Astrocyte (in vitro differentiated cells and primary cell): Measurements from ENCODE around the gene CD7. TPM values are rescaled to one million over a fixed set of nuclear protein-coding genes. Genes with fewer than 3 reads are reported as not detected.

Source experiments
- DNase-seq: peaks from one replicate; pipeline ENCODE4 v3.0.0-alpha.2; 2010; ENCODE audit warnings: low read depth
- FAIRE-seq: peaks from 2 replicates; lab custom pipeline; 2011; peaks lifted over from hg19 to GRCh38; lab: Jason Lieb, UNC
- H2AFZ ChIP-seq: 2 replicates; pipeline ENCODE4 v1.6.0; 2012; ENCODE audit warnings: low read depth, low read length, inconsistent platforms
- H3K27ac ChIP-seq: 2 replicates; pipeline ENCODE4 v1.5.1; 2011; ENCODE audit warnings: low read depth, low read length, inconsistent platforms
- H3K27me3 ChIP-seq: 2 replicates; pipeline ENCODE4 v1.6.0; 2011; ENCODE audit warnings: low read length, inconsistent platforms; ENCODE audit not compliant: insufficient read depth
- H3K36me3 ChIP-seq: 2 replicates; pipeline ENCODE4 v1.5.1; 2011; ENCODE audit warnings: low read length, inconsistent platforms; ENCODE audit not compliant: insufficient read depth
- H3K4me1 ChIP-seq: 2 replicates; pipeline ENCODE4 v1.5.1; 2011; ENCODE audit warnings: low read length, inconsistent platforms; ENCODE audit not compliant: insufficient read depth
- H3K4me2 ChIP-seq: 2 replicates; pipeline ENCODE4 v1.6.0; 2012; ENCODE audit warnings: low read length, inconsistent platforms
- H3K4me3 ChIP-seq: 2 replicates; pipeline ENCODE4 v1.5.1; 2011; ENCODE audit warnings: low read depth, mild to moderate bottlenecking, low read length, inconsistent platforms; ENCODE audit not compliant: insufficient read depth
- H3K79me2 ChIP-seq: 2 replicates; pipeline ENCODE4 v1.6.0; 2012; ENCODE audit warnings: mild to moderate bottlenecking, low read length, inconsistent platforms; ENCODE audit not compliant: insufficient read depth
- H3K9ac ChIP-seq: 2 replicates; pipeline ENCODE4 v1.6.0; 2012; ENCODE audit warnings: mild to moderate bottlenecking, low read length, inconsistent platforms
- H3K9me3 ChIP-seq: 2 replicates; pipeline ENCODE4 v1.5.1; 2012; ENCODE audit warnings: low read depth, mild to moderate bottlenecking, low read length, inconsistent platforms; ENCODE audit not compliant: insufficient read depth
- H4K20me1 ChIP-seq: 2 replicates; pipeline ENCODE4 v1.6.0; 2012; ENCODE audit warnings: low read length, inconsistent platforms; ENCODE audit not compliant: insufficient read depth
- H3K27ac Mint-ChIP-seq: one replicate; pipeline ENCODE4 v1.8.0; 2021; ENCODE audit warnings: mild to moderate bottlenecking, mixed read lengths; ENCODE audit not compliant: unreplicated experiment
- H3K27me3 Mint-ChIP-seq: one replicate; pipeline ENCODE4 v1.8.0; 2021; ENCODE audit warnings: low read depth, mixed read lengths; ENCODE audit not compliant: unreplicated experiment
- H3K36me3 Mint-ChIP-seq: one replicate; pipeline ENCODE4 v1.8.0; 2021; ENCODE audit warnings: low read depth, mixed read lengths; ENCODE audit not compliant: unreplicated experiment
- H3K4me1 Mint-ChIP-seq: one replicate; pipeline ENCODE4 v1.8.0; 2021; ENCODE audit warnings: low read depth, mixed read lengths; ENCODE audit not compliant: unreplicated experiment
- H3K4me3 Mint-ChIP-seq: one replicate; pipeline ENCODE4 v1.8.0; 2021; ENCODE audit warnings: mild to moderate bottlenecking, moderate library complexity, mixed read lengths; ENCODE audit not compliant: unreplicated experiment
- H3K9me3 Mint-ChIP-seq: one replicate; pipeline ENCODE4 v1.8.0; 2021; ENCODE audit warnings: mild to moderate bottlenecking, mixed read lengths; ENCODE audit not compliant: unreplicated experiment
- CTCF ChIP-seq: IDR thresholded peaks from 2 replicates; pipeline ENCODE4 v1.5.1; 2011; ENCODE audit warnings: low read depth, mild to moderate bottlenecking, inconsistent platforms, low read length, moderate library complexity; ENCODE audit not compliant: insufficient read depth
- EZH2 ChIP-seq: IDR thresholded peaks from 2 replicates; pipeline ENCODE4 v1.6.1; 2012; ENCODE audit warnings: mild to moderate bottlenecking, low read length, inconsistent platforms; ENCODE audit not compliant: insufficient read depth
- total RNA-seq: library from RNA; stranded (reverse); gene quantifications from 2 replicates; pipeline ENCODE4 v1.2.1, GENCODE V29; 2021

The CD7 gene
- total RNA-seq, 1 donor from 2014 or later: 0.18 TPM

- H4K20me1 ChIP-seq: peaks cover 3% of the 10 kb centered on the region
- no peak overlapping the region for H3K27ac ChIP-seq
- TF ChIP-seq EZH2: no peak
- no peak for TF ChIP-seq CTCF
- no peak overlapping the region for H3K4me3 ChIP-seq
- H3K4me3 Mint-ChIP-seq: no peak overlapping the region
- no peaks in the 10 kb centered on the region for H3K36me3 ChIP-seq
- peaks cover 1% of the 10 kb centered on the region for H3K36me3 Mint-ChIP-seq
- H3K9me3 ChIP-seq: no peaks in the 10 kb centered on the region
- H2AFZ ChIP-seq: no peak overlapping the region
- H3K27me3 Mint-ChIP-seq: peaks cover 31% of the 10 kb centered on the region
- no peaks in the 10 kb centered on the region for H3K4me1 Mint-ChIP-seq
- H3K79me2 ChIP-seq: no peaks in the 10 kb centered on the region
- no peaks in the 10 kb centered on the region for H3K4me1 ChIP-seq
- no peaks in the 10 kb centered on the region for H3K9me3 Mint-ChIP-seq
- FAIRE-seq (no peak), DNase-seq (no peak)
- H3K4me2 ChIP-seq: no peak overlapping the region
- no peak overlapping the region for H3K27ac Mint-ChIP-seq
- no peak overlapping the region for H3K9ac ChIP-seq
- H3K27me3 ChIP-seq: peaks cover 9% of the 10 kb centered on the region
Measured at GRCh38 chr17:82350182-82351030, 33.0 kb upstream of the CD7 start.

- TF ChIP-seq CTCF (no peak), EZH2 (no peak)
- no peak for FAIRE-seq
- H3K4me2 ChIP-seq: no peak overlapping the region
Measured at GRCh38 chr17:82349287-82349701, 31.9 kb upstream of the CD7 start.

GRCh38 chr17:82348866-82349265, 31.5 kb upstream of the CD7 start:
- Histone ChIP-seq H3K9ac (no peak overlapping the region), H3K27me3 (peaks cover 9% of the 10 kb centered on the region), H2AFZ (no peak overlapping the region), H3K4me3 (no peak overlapping the region), H3K4me2 (no peak overlapping the region), H3K4me1 (no peaks in the 10 kb centered on the region), H4K20me1 (peaks cover 3% of the 10 kb centered on the region), H3K36me3 (no peaks in the 10 kb centered on the region), H3K27ac (no peak overlapping the region), H3K9me3 (no peaks in the 10 kb centered on the region), H3K79me2 (no peaks in the 10 kb centered on the region)
- TF ChIP-seq CTCF (no peak), EZH2 (no peak)
- Mint-ChIP-seq H3K9me3 (no peaks in the 10 kb centered on the region), H3K27me3 (peaks cover 24% of the 10 kb centered on the region), H3K4me3 (no peak overlapping the region), H3K27ac (no peak overlapping the region), H3K4me1 (no peaks in the 10 kb centered on the region), H3K36me3 (peaks cover 1% of the 10 kb centered on the region)
- FAIRE-seq (no peak), DNase-seq (no peak)

More at GRCh38 chr17:82349287-82349701, 31.9 kb upstream of the CD7 start:
- Mint-ChIP-seq H3K4me1 (no peaks in the 10 kb centered on the region), H3K36me3 (peaks cover 1% of the 10 kb centered on the region), H3K27me3 (peaks cover 24% of the 10 kb centered on the region), H3K4me3 (no peak overlapping the region), H3K9me3 (no peaks in the 10 kb centered on the region), H3K27ac (no peak overlapping the region)
- Histone ChIP-seq H3K9me3 (no peaks in the 10 kb centered on the region), H3K4me3 (no peak overlapping the region), H3K27me3 (peaks cover 9% of the 10 kb centered on the region), H3K9ac (no peak overlapping the region), H4K20me1 (peaks cover 3% of the 10 kb centered on the region), H3K36me3 (no peaks in the 10 kb centered on the region), H3K4me1 (no peaks in the 10 kb centered on the region), H3K27ac (no peak overlapping the region), H3K79me2 (no peaks in the 10 kb centered on the region), H2AFZ (no peak overlapping the region)
- DNase-seq: no peak
